ENCODE measurements around the gene PLPP3. TPM values are rescaled to one million over a fixed set of nuclear protein-coding genes. Genes with fewer than 3 reads are reported as not detected.

PLPP3 gene
- polyA plus RNA-seq, 3 donors: 0.21 to 0.32 TPM; not detected in 1

DNA sequence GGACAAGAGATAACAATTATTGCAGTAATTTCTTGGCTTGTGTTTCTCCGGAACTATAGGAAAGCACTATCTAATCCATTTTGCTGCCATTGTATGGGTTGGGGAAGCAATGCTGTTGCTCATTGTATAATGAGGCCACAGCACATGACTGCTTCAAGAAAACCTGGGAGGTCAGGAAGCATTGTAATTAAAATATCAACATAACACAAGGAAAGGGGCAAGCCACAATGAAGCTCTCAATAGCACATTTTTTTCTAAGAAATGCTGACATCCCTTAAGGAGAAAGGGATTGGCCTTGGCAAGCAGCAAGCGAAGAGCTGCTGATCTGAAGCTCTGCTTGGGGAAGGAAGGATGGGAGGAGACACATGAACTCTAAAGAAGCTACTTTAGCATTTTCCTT, 44.0 kb downstream of the PLPP3 start:
- no peak for TF ChIP-seq CTCF (IDR thresholded peaks at IDR 0.05)
- H3K79me2 ChIP-seq (ENCODE audit: insufficient read depth, low read length): no peaks in the 10 kb centered on the region

GRCh38 chr1:56534130-56534651, 45.2 kb downstream of the PLPP3 start:
- peaks cover 3 to 27% (median 15%) of the 10 kb centered on the region in 3 donors for H3K27me3 Mint-ChIP-seq (ENCODE audit: low read depth in 3 of 3)
- H2AFZ ChIP-seq (ENCODE audit: insufficient read depth, low read depth, low read length, poor library complexity, severe bottlenecking): no peak overlapping the region
- peaks cover 36 to 43% of the 10 kb centered on the region in 2 donors for H3K27me3 ChIP-seq (ENCODE audit: control insufficient read depth in 2 of 2, insufficient read depth in 2 of 2, low read length in 2 of 2)
- H3K9ac ChIP-seq (ENCODE audit: insufficient read depth, low read length, poor library complexity, severe bottlenecking): no peak overlapping the region
- WGBS (ENCODE audit: insufficient coverage): 100% methylated on average over 1 of the region's 5 CpGs
- intact Hi-C loops (cut with micrococcal nuclease): no loop called here
- peaks cover 0 to 11% of the 10 kb centered on the region in 2 donors for H3K36me3 Mint-ChIP-seq
- H4K20me1 ChIP-seq (ENCODE audit: insufficient read depth, low read length): no peaks in the 10 kb centered on the region
- no peak overlapping the region for H3K27ac Mint-ChIP-seq
- H3K9me3 ChIP-seq (replicated peaks in 1 of 2; ENCODE audit: control insufficient read depth in 1 of 2, insufficient read depth in 1 of 2, low read length in 2 of 2): no peaks in the 10 kb centered on the region
- no peak overlapping the region for H3K4me3 Mint-ChIP-seq
- TF ChIP-seq CTCF (IDR thresholded peaks at IDR 0.05): no peak
- H3K9me3 Mint-ChIP-seq: peaks cover 0 to 1% (median 0%) of the 10 kb centered on the region in 7 donors
- H3K36me3 ChIP-seq (replicated peaks in 1 of 2; ENCODE audit: control insufficient read depth in 1 of 2, insufficient read depth in 2 of 2, low read length in 2 of 2): no peaks in the 10 kb centered on the region
- H3K4me3 ChIP-seq (replicated peaks in 1 of 3; ENCODE audit: low read depth in 2 of 3, low read length in 3 of 3): no peak overlapping the region
- no peak overlapping the region for H3K4me2 ChIP-seq (replicated peaks; ENCODE audit: extremely low read depth, low read length, poor library complexity, severe bottlenecking)
- no peaks in the 10 kb centered on the region for H3K4me1 Mint-ChIP-seq
- DNase-seq: no peak
- H3K79me2 ChIP-seq (ENCODE audit: insufficient read depth, low read length): no peaks in the 10 kb centered on the region
- no peaks in the 10 kb centered on the region for H3K4me1 ChIP-seq (ENCODE audit: control insufficient read depth in 1 of 2, insufficient read depth in 2 of 2, low read length in 2 of 2)
- H3K27ac ChIP-seq (ENCODE audit: low read depth in 1 of 2, low read length in 2 of 2): no peak overlapping the region

More for the DNA sequence above, 44.0 kb downstream of the PLPP3 start:
- peaks cover 0 to 9% of the 10 kb centered on the region in 2 donors for H3K36me3 Mint-ChIP-seq
- no peak overlapping the region for H3K4me3 Mint-ChIP-seq
- no peaks in the 10 kb centered on the region for H3K4me1 ChIP-seq (ENCODE audit: control insufficient read depth in 1 of 2, insufficient read depth in 2 of 2, low read length in 2 of 2)
- H3K4me3 ChIP-seq (replicated peaks in 1 of 3; ENCODE audit: low read depth in 2 of 3, low read length in 3 of 3): no peak overlapping the region
- peaks cover 0 to 1% (median 0%) of the 10 kb centered on the region in 7 donors for H3K9me3 Mint-ChIP-seq
- no peak overlapping the region for H3K27ac Mint-ChIP-seq
- peaks cover 3 to 30% (median 16%) of the 10 kb centered on the region in 3 donors for H3K27me3 Mint-ChIP-seq (ENCODE audit: low read depth in 3 of 3)
- peaks cover 28 to 32% of the 10 kb centered on the region in 2 donors for H3K27me3 ChIP-seq (ENCODE audit: control insufficient read depth in 2 of 2, insufficient read depth in 2 of 2, low read length in 2 of 2)
- no peaks in the 10 kb centered on the region for H4K20me1 ChIP-seq (ENCODE audit: insufficient read depth, low read length)
- intact Hi-C loops (cut with micrococcal nuclease): no loop called here
- H3K4me2 ChIP-seq (replicated peaks; ENCODE audit: extremely low read depth, low read length, poor library complexity, severe bottlenecking): no peak overlapping the region
- no CpG with 5 or more reads among the region's 2 CpGs for WGBS (ENCODE audit: insufficient coverage)
- no peaks in the 10 kb centered on the region for H3K36me3 ChIP-seq (replicated peaks in 1 of 2; ENCODE audit: control insufficient read depth in 1 of 2, insufficient read depth in 2 of 2, low read length in 2 of 2)
- no peak for DNase-seq
- H3K4me1 Mint-ChIP-seq: no peaks in the 10 kb centered on the region
- H3K9me3 ChIP-seq (replicated peaks in 1 of 2; ENCODE audit: control insufficient read depth in 1 of 2, insufficient read depth in 1 of 2, low read length in 2 of 2): no peaks in the 10 kb centered on the region
- no peak overlapping the region for H3K27ac ChIP-seq (ENCODE audit: low read depth in 1 of 2, low read length in 2 of 2)
- H3K9ac ChIP-seq (ENCODE audit: insufficient read depth, low read length, poor library complexity, severe bottlenecking): no peak overlapping the region
- no peak overlapping the region for H2AFZ ChIP-seq (ENCODE audit: insufficient read depth, low read depth, low read length, poor library complexity, severe bottlenecking)
